ENCODE data around the gene LMX1A. TPM values are rescaled to one million over a fixed set of nuclear protein-coding genes. Genes with fewer than 3 reads are reported as not detected.

LMX1A gene
- total RNA-seq, 1 experiment from 2014 or later = not detected

DNA sequence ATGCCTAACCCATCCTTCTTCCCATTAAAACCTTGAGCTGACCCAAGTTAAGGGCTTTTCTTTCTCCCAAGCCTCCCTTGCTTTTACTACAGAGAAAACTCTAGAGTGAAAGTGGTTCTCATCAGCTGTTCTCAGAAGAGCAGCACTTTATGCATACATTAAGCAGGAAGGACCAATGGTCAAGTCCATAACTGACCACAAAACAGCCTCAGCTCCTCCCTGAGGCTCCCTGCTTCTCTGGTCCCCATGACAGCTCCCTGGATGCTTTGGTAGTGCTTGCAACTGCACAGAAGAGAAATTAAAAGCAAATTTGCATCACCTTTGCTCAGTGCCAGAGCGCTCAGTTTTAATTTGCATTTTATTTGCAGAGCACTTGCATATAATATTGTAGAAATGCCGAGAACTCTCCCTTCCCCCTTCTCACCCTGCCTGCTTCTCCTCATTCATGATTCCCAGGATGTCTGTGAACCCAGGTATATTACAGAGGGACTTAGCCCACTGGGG, 56.1 kb downstream of the LMX1A start:
- peaks cover 47% of the 10 kb centered on the region for H3K27me3 Mint-ChIP-seq (ENCODE audit: insufficient read depth, unreplicated experiment)
- no peak overlapping the region for H3K4me3 Mint-ChIP-seq (ENCODE audit: unreplicated experiment)
- no peaks in the 10 kb centered on the region for H3K36me3 Mint-ChIP-seq (ENCODE audit: insufficient read depth, unreplicated experiment)
- POLR2A ChIA-PET = no interaction called here
- intact Hi-C loops (cut with micrococcal nuclease) = no loop called here
- TF ChIP-seq, protein P1, sequence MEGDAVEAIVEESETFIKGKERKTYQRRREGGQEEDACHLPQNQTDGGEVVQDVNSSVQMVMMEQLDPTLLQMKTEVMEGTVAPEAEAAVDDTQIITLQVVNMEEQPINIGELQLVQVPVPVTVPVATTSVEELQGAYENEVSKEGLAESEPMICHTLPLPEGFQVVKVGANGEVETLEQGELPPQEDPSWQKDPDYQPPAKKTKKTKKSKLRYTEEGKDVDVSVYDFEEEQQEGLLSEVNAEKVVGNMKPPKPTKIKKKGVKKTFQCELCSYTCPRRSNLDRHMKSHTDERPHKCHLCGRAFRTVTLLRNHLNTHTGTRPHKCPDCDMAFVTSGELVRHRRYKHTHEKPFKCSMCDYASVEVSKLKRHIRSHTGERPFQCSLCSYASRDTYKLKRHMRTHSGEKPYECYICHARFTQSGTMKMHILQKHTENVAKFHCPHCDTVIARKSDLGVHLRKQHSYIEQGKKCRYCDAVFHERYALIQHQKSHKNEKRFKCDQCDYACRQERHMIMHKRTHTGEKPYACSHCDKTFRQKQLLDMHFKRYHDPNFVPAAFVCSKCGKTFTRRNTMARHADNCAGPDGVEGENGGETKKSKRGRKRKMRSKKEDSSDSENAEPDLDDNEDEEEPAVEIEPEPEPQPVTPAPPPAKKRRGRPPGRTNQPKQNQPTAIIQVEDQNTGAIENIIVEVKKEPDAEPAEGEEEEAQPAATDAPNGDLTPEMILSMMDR (IDR thresholded peaks at IDR 0.05; ENCODE audit: unreplicated experiment) = no peak
- DNase-seq (ENCODE audit: unreplicated experiment) = no peak
- no peaks in the 10 kb centered on the region for H3K4me1 Mint-ChIP-seq (ENCODE audit: insufficient read depth, unreplicated experiment)
- no peaks in the 10 kb centered on the region for H3K9me3 Mint-ChIP-seq (ENCODE audit: unreplicated experiment)
- CTCF ChIA-PET = interaction anchor here (0.7 to 3.7 kb wide), 4 partner anchors 43 to 155 kb away, joined by 3 to 11 read pairs (median 4); no protein-coding TSS in a partner anchor
- BruUV-seq (replicated peaks) = no TSS peak
- H3K27ac Mint-ChIP-seq (ENCODE audit: low read depth, unreplicated experiment) = no peak overlapping the region

DNA sequence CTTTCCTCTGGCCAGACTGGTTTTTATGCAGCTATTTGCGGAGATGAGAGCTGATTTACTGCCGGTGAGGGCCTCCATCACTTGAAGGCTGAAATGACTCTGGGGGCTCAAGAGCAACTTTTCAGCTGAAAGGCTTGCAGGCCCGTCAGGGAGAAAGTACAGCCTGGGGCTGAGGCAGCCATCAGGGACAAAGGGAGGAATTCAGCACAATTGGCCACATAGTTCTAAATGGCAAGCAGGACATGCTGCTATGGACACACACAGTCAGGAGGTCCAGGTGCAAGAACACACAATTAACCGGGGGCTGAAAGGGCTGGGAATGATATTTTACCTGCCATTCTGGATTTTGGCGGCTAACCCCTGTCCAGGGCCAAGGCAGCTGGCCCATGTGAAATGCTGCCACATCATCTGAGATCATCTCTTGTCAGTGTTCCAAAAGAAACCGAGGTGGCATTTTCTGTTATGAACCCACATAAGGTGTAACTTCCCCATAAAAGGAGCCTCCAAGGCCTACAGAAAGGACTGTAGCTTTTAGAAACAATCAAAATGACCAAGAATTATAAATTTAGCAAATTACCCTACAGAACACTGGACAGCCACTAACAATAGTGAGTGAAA, 58.2 kb downstream of the LMX1A start:
- BruUV-seq (replicated peaks) = no TSS peak
- no peak overlapping the region for H3K4me3 Mint-ChIP-seq (ENCODE audit: unreplicated experiment)
- TF ChIP-seq, protein P1 (IDR thresholded peaks at IDR 0.05; ENCODE audit: unreplicated experiment) = no peak
- CTCF ChIA-PET = interaction anchor here (0.6 to 3.2 kb wide), 11 partner anchors 10 to 447 kb away, joined by 3 to 20 read pairs (median 4); no protein-coding TSS in a partner anchor
- peaks cover 28% of the 10 kb centered on the region for H3K27me3 Mint-ChIP-seq (ENCODE audit: insufficient read depth, unreplicated experiment)
- POLR2A ChIA-PET = no interaction called here
- no peaks in the 10 kb centered on the region for H3K4me1 Mint-ChIP-seq (ENCODE audit: insufficient read depth, unreplicated experiment)
- no peaks in the 10 kb centered on the region for H3K36me3 Mint-ChIP-seq (ENCODE audit: insufficient read depth, unreplicated experiment)
- intact Hi-C loops (cut with micrococcal nuclease) = no loop called here
- no peak overlapping the region for H3K27ac Mint-ChIP-seq (ENCODE audit: low read depth, unreplicated experiment)
- no peak for DNase-seq (ENCODE audit: unreplicated experiment)
- no peaks in the 10 kb centered on the region for H3K9me3 Mint-ChIP-seq (ENCODE audit: unreplicated experiment)

DNA sequence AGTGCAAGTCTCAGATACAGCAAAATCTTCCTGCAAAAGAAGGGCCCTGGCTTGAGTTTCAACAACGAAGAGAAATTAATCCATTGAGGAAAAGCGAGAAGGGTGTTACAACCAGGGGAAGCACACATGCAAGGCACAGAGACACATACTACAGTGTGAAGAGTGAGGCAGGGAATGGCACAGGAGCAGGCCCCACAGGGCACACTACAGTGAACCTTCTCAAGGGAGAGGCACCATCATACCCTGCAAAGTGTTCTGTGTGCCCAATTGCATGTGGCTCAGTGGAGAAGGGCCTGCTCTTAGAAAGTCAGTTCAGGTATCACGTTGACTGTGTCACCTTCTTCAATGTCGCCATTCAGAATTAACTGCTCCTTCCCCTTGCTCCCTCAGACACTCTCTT, 60.3 kb downstream of the LMX1A start:
- DNase-seq (ENCODE audit: unreplicated experiment) = no peak
- ChIA-PET POLR2A (no interaction called here), CTCF (interaction anchor here (1.9 to 3.2 kb wide), 2 partner anchors 8 to 72 kb away, joined by 5 to 20 read pairs; no protein-coding TSS in a partner anchor)
- BruUV-seq (replicated peaks) = no TSS peak
- intact Hi-C loops (cut with micrococcal nuclease) = no loop called here
- TF ChIP-seq, protein P1 (IDR thresholded peaks at IDR 0.05; ENCODE audit: unreplicated experiment) = no peak
- Mint-ChIP-seq H3K36me3 (ENCODE audit: insufficient read depth, unreplicated experiment) (no peaks in the 10 kb centered on the region), H3K4me3 (ENCODE audit: unreplicated experiment) (no peak overlapping the region), H3K27ac (ENCODE audit: low read depth, unreplicated experiment) (no peak overlapping the region), H3K27me3 (ENCODE audit: insufficient read depth, unreplicated experiment) (peaks cover 6% of the 10 kb centered on the region), H3K9me3 (ENCODE audit: unreplicated experiment) (no peaks in the 10 kb centered on the region), H3K4me1 (ENCODE audit: insufficient read depth, unreplicated experiment) (no peaks in the 10 kb centered on the region)

DNA sequence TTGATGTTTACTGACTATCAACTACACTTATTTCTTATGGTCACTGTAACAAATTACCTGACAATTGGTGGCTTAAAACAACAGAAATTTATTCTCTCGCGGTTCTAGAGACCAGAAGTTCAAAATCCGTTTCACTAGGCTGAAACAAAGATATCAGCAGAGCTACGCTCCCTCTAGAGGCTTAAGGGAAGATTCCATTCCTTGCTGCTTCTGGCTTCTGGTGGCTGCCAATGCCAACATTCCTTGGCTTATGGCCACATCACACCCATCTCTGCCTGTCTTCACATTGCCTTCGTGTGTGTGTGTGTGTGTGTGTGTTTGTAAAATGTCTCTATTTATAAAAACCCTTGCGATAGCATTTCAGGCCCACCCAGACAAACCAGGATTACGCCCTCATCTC, 66.4 kb downstream of the LMX1A start:
- no peaks in the 10 kb centered on the region for H3K36me3 Mint-ChIP-seq (ENCODE audit: insufficient read depth, unreplicated experiment)
- intact Hi-C loops (cut with micrococcal nuclease) = no loop called here
- POLR2A ChIA-PET = interaction anchor here (0.6 kb wide), 1 partner anchor 33 kb away, joined by 3 read pairs; no protein-coding TSS in a partner anchor
- CTCF ChIA-PET = interaction anchor here (0.6 to 8.9 kb wide), 14 partner anchors 8 to 145 kb away, joined by 3 to 75 read pairs (median 4); no protein-coding TSS in a partner anchor
- BruUV-seq (replicated peaks) = no TSS peak
- H3K4me1 Mint-ChIP-seq (ENCODE audit: insufficient read depth, unreplicated experiment) = no peaks in the 10 kb centered on the region
- TF ChIP-seq, protein P1 (IDR thresholded peaks at IDR 0.05; ENCODE audit: unreplicated experiment) = no peak
- H3K9me3 Mint-ChIP-seq (ENCODE audit: unreplicated experiment) = no peaks in the 10 kb centered on the region
- no peak overlapping the region for H3K4me3 Mint-ChIP-seq (ENCODE audit: unreplicated experiment)
- H3K27me3 Mint-ChIP-seq (ENCODE audit: insufficient read depth, unreplicated experiment) = no peaks in the 10 kb centered on the region
- peak; percentile 62 for DNase-seq (ENCODE audit: unreplicated experiment)
- H3K27ac Mint-ChIP-seq (ENCODE audit: low read depth, unreplicated experiment) = no peak overlapping the region
